Tibial artery (tissue), 4 donors: ENCODE measurements around the gene C22orf23.
"Not testable (repeated sequence)": the region's sequence is repeated elsewhere in the genome, so short reads cannot be mapped to it uniquely, and the experiment has no call there.

Experiments
- DNase-seq, 2 donors: peaks; one replicate each; pipeline ENCODE4 v3.0.0-alpha.2; 2019
- H3K27ac ChIP-seq, 2 donors: fragments of 200-600 bp; sonication (generic) in 1 of 2; 1 replicate in 1 of 2; 2 replicates in 1 of 2; pipeline ENCODE4 v1.5.1; 2018 to 2019; ENCODE audit warnings: mild to moderate bottlenecking in 1 of 2
- H3K27me3 ChIP-seq, 2 donors: fragments of 200-600 bp; sonication (generic) in 1 of 2; one replicate each; pipeline versions ENCODE4 v1.5.1 to v1.6.0; 2016 to 2019
- H3K36me3 ChIP-seq, 3 donors: fragments of 200-600 bp; sonication (generic) in 2 of 3; one replicate each; pipeline ENCODE4 v1.5.1; 2016 to 2019; ENCODE audit warnings: mild to moderate bottlenecking in 2 of 3
- H3K4me1 ChIP-seq, 4 donors: fragments of 200-600 bp; sonication (generic) in 2 of 4; 1 replicate in 3 of 4; 2 replicates in 1 of 4; pipeline ENCODE4 v1.5.1; 2016 to 2019
- H3K4me3 ChIP-seq, 2 donors: fragments of 200-600 bp; sonication (generic) in 1 of 2; 1 replicate in 1 of 2; 2 replicates in 1 of 2; pipeline ENCODE4 v1.5.1; 2018 to 2019; ENCODE audit warnings: mild to moderate bottlenecking in 2 of 2
- H3K9me3 ChIP-seq, 3 donors: fragments of 200-600 bp; sonication (generic) in 1 of 3; one replicate each; pipeline ENCODE4 v1.5.1; 2016 to 2019
- CTCF ChIP-seq, 2 experiments: fragments of 200-600 bp in 1 of 2; fragments of 450-650 bp in 1 of 2; IDR thresholded peaks; one replicate each; pipeline ENCODE4 v1.5.1; 2017 to 2019; ENCODE audit warnings: antibody characterized with exemption in 2 of 2, mild to moderate bottlenecking in 1 of 2, moderate library complexity in 1 of 2
- intact Hi-C: fragments of 100-400 bp; cut with DNase I; formaldehyde crosslinking; loops from one replicate; pipeline ENCODE4 v1.15.0; 2023; ENCODE audit warnings: low total_unique reads

Gene C22orf23

GRCh38 chr22:37954686-37955085 is 1.3 kb upstream of the C22orf23 start:
- no peak for DNase-seq

GRCh38 chr22:37953062-37953436 is 352 bp downstream of the C22orf23 start:
- Histone ChIP-seq H3K4me3 (peak overlapping the region; percentile 95), H3K27me3 (no peaks in the 10 kb centered on the region), H3K27ac (peak overlapping the region; percentile 19 to 88), H3K4me1 (peaks cover 0 to 25% (median 20%) of the 10 kb centered on the region in 4 donors), H3K36me3 (peaks cover 7 to 18% (median 9%) of the 10 kb centered on the region in 3 donors), H3K9me3 (no peaks in the 10 kb centered on the region)
- no peak for DNase-seq
- intact Hi-C loops = no loop called here
- TF ChIP-seq CTCF (IDR thresholded peaks at IDR 0.05) = no peak

More at GRCh38 chr22:37954686-37955085, 1.3 kb upstream of the C22orf23 start:
- Histone ChIP-seq H3K4me3 (peak overlapping the region; percentile 95), H3K9me3 (no peaks in the 10 kb centered on the region), H3K4me1 (peaks cover 0 to 25% (median 20%) of the 10 kb centered on the region in 4 donors), H3K27ac (no peak overlapping the region), H3K36me3 (peaks cover 21 to 34% (median 25%) of the 10 kb centered on the region in 3 donors), H3K27me3 (no peaks in the 10 kb centered on the region)
- intact Hi-C loops = no loop called here
- no peak for TF ChIP-seq CTCF (IDR thresholded peaks at IDR 0.05)

GRCh38 chr22:37952629-37953028 is 772 bp downstream of the C22orf23 start:
- H3K9me3 ChIP-seq, H3K27me3 ChIP-seq, intact Hi-C loops, DNase-seq: not testable (repeated sequence)
- H3K4me3 ChIP-seq = peak overlapping the region; percentile 95
- peaks cover 0 to 25% (median 20%) of the 10 kb centered on the region in 4 donors for H3K4me1 ChIP-seq
- peaks cover 7 to 13% (median 9%) of the 10 kb centered on the region in 3 donors for H3K36me3 ChIP-seq
- peak overlapping the region; percentile 19 to 88 for H3K27ac ChIP-seq

- Histone ChIP-seq H3K27me3 (no peaks in the 10 kb centered on the region), H3K4me1 (peaks cover 0 to 25% (median 20%) of the 10 kb centered on the region in 4 donors), H3K9me3 (no peaks in the 10 kb centered on the region), H3K27ac (no peak overlapping the region), H3K36me3 (peaks cover 0 to under 1% (median 0%) of the 10 kb centered on the region in 3 donors), H3K4me3 (no peak overlapping the region)
- TF ChIP-seq CTCF (IDR thresholded peaks at IDR 0.05) = no peak
- no peak for DNase-seq
- intact Hi-C loops = no loop called here
These were observed 2.1 kb downstream of the C22orf23 start for GRCh38 chr22:37951305-37951704.

- H3K4me3 ChIP-seq, H3K4me1 ChIP-seq, H3K9me3 ChIP-seq, H3K27me3 ChIP-seq, intact Hi-C loops, DNase-seq, H3K27ac ChIP-seq: not testable (repeated sequence)
- H3K36me3 ChIP-seq = peaks cover 2 to 22% (median 10%) of the 10 kb centered on the region in 3 donors
These were observed 6.1 kb downstream of the C22orf23 start for GRCh38 chr22:37947142-37947795.

- DNase-seq, H3K4me3 ChIP-seq, H3K4me1 ChIP-seq, H3K9me3 ChIP-seq, H3K27ac ChIP-seq, H3K27me3 ChIP-seq, intact Hi-C loops: not testable (repeated sequence)
- peaks cover 24 to 50% (median 37%) of the 10 kb centered on the region in 3 donors for H3K36me3 ChIP-seq
These were observed 9.0 kb downstream of the C22orf23 start for GRCh38 chr22:37944423-37944822.

GRCh38 chr22:37943825-37944198 is 9.6 kb downstream of the C22orf23 start:
- no peak for TF ChIP-seq CTCF (IDR thresholded peaks at IDR 0.05)
- Histone ChIP-seq H3K4me3 (no peak overlapping the region), H3K27me3 (no peaks in the 10 kb centered on the region), H3K27ac (no peak overlapping the region), H3K36me3 (peaks cover 30 to 56% (median 43%) of the 10 kb centered on the region in 3 donors), H3K4me1 (no peaks in the 10 kb centered on the region), H3K9me3 (no peaks in the 10 kb centered on the region)
- DNase-seq = no peak
- intact Hi-C loops = no loop called here
